Measurements from ENCODE around the gene YBX3.

The YBX3 gene

DNA sequence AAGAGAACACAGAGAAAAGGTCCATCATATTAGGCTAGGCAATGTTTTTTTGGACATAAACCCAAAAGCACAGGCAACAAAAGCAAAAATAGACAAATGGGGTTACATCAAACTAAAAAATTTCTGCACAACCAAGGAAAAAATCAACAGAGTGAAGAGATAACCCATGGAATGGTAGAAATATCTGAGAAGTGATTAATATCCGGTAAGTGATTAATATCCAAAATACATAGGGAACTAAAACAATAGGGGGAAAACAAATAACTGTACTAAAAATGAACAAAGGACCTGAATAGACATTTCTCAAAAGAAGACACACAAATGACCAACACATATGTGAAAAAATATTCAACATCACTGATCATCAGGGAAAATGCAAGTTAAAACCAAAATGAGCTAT, 53.6 kb downstream of the YBX3 start:
- DNase-seq (ENCODE audit: low spot score) = no peak

GRCh38 chr12:10668526-10668925, 54.6 kb downstream of the YBX3 start:
- DNase-seq (ENCODE audit: low spot score) = no peak

GRCh38 chr12:10667581-10667980, 55.5 kb downstream of the YBX3 start:
- DNase-seq (ENCODE audit: low spot score) = no peak

GRCh38 chr12:10664499-10664898, 58.6 kb downstream of the YBX3 start:
- DNase-seq (ENCODE audit: low spot score) = no peak

GRCh38 chr12:10663869-10664268, 59.3 kb downstream of the YBX3 start:
- DNase-seq (ENCODE audit: low spot score) = no peak

- no peak for DNase-seq (ENCODE audit: low spot score)
Observed at GRCh38 chr12:10661338-10661737, 61.8 kb downstream of the YBX3 start.

DNA sequence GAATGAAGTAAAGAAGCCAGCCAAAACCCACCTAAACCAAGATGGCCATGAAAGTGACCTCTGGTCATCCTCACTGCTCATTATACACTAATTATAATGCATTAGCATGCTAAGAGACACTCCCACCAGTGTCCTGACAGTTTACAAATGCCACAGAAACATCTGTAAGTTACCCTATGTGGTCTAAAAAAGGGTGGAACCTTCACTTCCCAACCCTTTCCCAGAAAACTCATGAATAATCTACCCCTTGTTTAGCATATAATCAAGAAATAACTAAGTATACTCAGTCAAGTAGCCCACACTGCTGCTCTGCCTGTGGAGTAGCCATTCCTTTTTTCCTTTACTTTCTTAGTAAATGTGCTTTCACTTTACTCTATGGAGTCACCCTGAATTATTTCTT, 69.1 kb downstream of the YBX3 start:
- DNase-seq (ENCODE audit: low spot score) = no peak

GRCh38 chr12:10652192-10652591, 70.9 kb downstream of the YBX3 start:
- DNase-seq (ENCODE audit: low spot score) = no peak
